Measurements from ENCODE around the gene DGCR6L. TPM values are rescaled to one million over a fixed set of nuclear protein-coding genes. Genes with fewer than 3 reads are reported as not detected.
"Not testable (repeated sequence)": the region's sequence is repeated elsewhere in the genome, so short reads cannot be mapped to it uniquely, and the experiment has no call there.

DGCR6L gene
- total and polyA plus RNA-seq, 2 experiments from 2014 or later: 84.6 to 111 TPM

- H3K4me1 ChIP-seq (ENCODE audit: insufficient read depth): no peaks in the 10 kb centered on the region
- no peaks in the 10 kb centered on the region for H3F3A ChIP-seq (ENCODE audit: insufficient read depth)
- no peaks in the 10 kb centered on the region for H3K9me3 ChIP-seq (ENCODE audit: low read depth)
- no peak overlapping the region for H3K27ac ChIP-seq
- in situ Hi-C loops (cut with MboI): loop anchor here (5.0 to 25.0 kb wide), 2 partner anchors 127 to 297 kb away; no protein-coding TSS in a partner anchor
- no peaks in the 10 kb centered on the region for H3K9me2 ChIP-seq (ENCODE audit: insufficient read depth)
- H3K79me2 ChIP-seq (ENCODE audit: insufficient read depth): no peaks in the 10 kb centered on the region
- no peaks in the 10 kb centered on the region; the same call in 1 of the 2 replicates for H3K27me3 ChIP-seq (replicated peaks; ENCODE audit: insufficient read depth)
- WGBS, 2 experiments (ENCODE audit: low coverage in 1 of 2, low lambda C conversion rate in 2 of 2, missing lambda C conversion rate in 2 of 2): 47 to 53% methylated on average over 13 of the region's 13 CpGs
- H2AFZ ChIP-seq: no peak overlapping the region
- no peak overlapping the region for H3K4me2 ChIP-seq (ENCODE audit: unreplicated experiment)
- H3K36me3 ChIP-seq (ENCODE audit: low read depth): no peaks in the 10 kb centered on the region
- no peak overlapping the region for H3K9ac ChIP-seq
- TF ChIP-seq EZH2 (IDR thresholded peaks at IDR 0.05; ENCODE audit: insufficient read depth, poor library complexity, severe bottlenecking): no peak
- no peak for TF ChIP-seq EZH2phosphoT487 (IDR thresholded peaks at IDR 0.05; ENCODE audit: insufficient read depth, low read depth)
- no peak overlapping the region for H3K4me3 ChIP-seq
- DNase-seq: no peak
- no peaks in the 10 kb centered on the region for H4K20me1 ChIP-seq (ENCODE audit: insufficient read depth)
These were observed 35.3 kb downstream of the DGCR6L start for GRCh38 chr22:20284471-20285086.

GRCh38 chr22:20283674-20284066 lies 36.2 kb downstream of the DGCR6L start:
- H3K79me2 ChIP-seq (ENCODE audit: insufficient read depth): no peaks in the 10 kb centered on the region
- H4K20me1 ChIP-seq (ENCODE audit: insufficient read depth): no peaks in the 10 kb centered on the region
- no peaks in the 10 kb centered on the region for H3F3A ChIP-seq (ENCODE audit: insufficient read depth)
- TF ChIP-seq EZH2 (IDR thresholded peaks at IDR 0.05; ENCODE audit: insufficient read depth, poor library complexity, severe bottlenecking) (no peak), EZH2phosphoT487 (IDR thresholded peaks at IDR 0.05; ENCODE audit: insufficient read depth, low read depth) (no peak)
- no peak for DNase-seq
- no peaks in the 10 kb centered on the region for H3K36me3 ChIP-seq (ENCODE audit: low read depth)
- H3K9ac ChIP-seq: no peak overlapping the region
- no peaks in the 10 kb centered on the region for H3K9me3 ChIP-seq (ENCODE audit: low read depth)
- WGBS, 2 experiments (ENCODE audit: low coverage in 1 of 2, low lambda C conversion rate in 2 of 2, missing lambda C conversion rate in 2 of 2): 49 to 58% methylated on average over 5 of the region's 5 CpGs
- H2AFZ ChIP-seq: no peak overlapping the region
- H3K27ac ChIP-seq: no peak overlapping the region
- H3K27me3 ChIP-seq (replicated peaks; ENCODE audit: insufficient read depth): no peaks in the 10 kb centered on the region
- in situ Hi-C loops (cut with MboI): loop anchor here (5.0 to 25.0 kb wide), 2 partner anchors 126 to 296 kb away; no protein-coding TSS in a partner anchor
- H3K4me1 ChIP-seq (ENCODE audit: insufficient read depth): no peaks in the 10 kb centered on the region
- H3K4me2 ChIP-seq (ENCODE audit: unreplicated experiment): no peak overlapping the region
- H3K4me3 ChIP-seq: no peak overlapping the region
- H3K9me2 ChIP-seq (ENCODE audit: insufficient read depth): no peaks in the 10 kb centered on the region

GRCh38 chr22:20282901-20283673 lies 36.8 kb downstream of the DGCR6L start:
- DNase-seq: no peak
- Histone ChIP-seq H3K4me2 (ENCODE audit: unreplicated experiment) (no peak overlapping the region), H3K27ac (no peak overlapping the region), H3K27me3 (replicated peaks; ENCODE audit: insufficient read depth) (no peaks in the 10 kb centered on the region), H3K36me3 (ENCODE audit: low read depth) (no peaks in the 10 kb centered on the region), H3F3A (ENCODE audit: insufficient read depth) (no peaks in the 10 kb centered on the region), H4K20me1 (ENCODE audit: insufficient read depth) (no peaks in the 10 kb centered on the region), H3K9ac (no peak overlapping the region), H3K9me3 (ENCODE audit: low read depth) (no peaks in the 10 kb centered on the region), H3K9me2 (ENCODE audit: insufficient read depth) (no peaks in the 10 kb centered on the region), H2AFZ (no peak overlapping the region), H3K79me2 (ENCODE audit: insufficient read depth) (no peaks in the 10 kb centered on the region), H3K4me3 (no peak overlapping the region), H3K4me1 (ENCODE audit: insufficient read depth) (no peaks in the 10 kb centered on the region)
- in situ Hi-C loops (cut with MboI): loop anchor here (5.0 to 25.0 kb wide), 2 partner anchors 126 to 296 kb away; no protein-coding TSS in a partner anchor
- WGBS, 2 experiments (ENCODE audit: low coverage in 1 of 2, low lambda C conversion rate in 2 of 2, missing lambda C conversion rate in 2 of 2): 61 to 72% methylated on average over 12 to 15 of the region's 15 CpGs
- TF ChIP-seq EZH2 (IDR thresholded peaks at IDR 0.05; ENCODE audit: insufficient read depth, poor library complexity, severe bottlenecking) (no peak), EZH2phosphoT487 (IDR thresholded peaks at IDR 0.05; ENCODE audit: insufficient read depth, low read depth) (no peak)

GRCh38 chr22:20281891-20282290 lies 38.0 kb downstream of the DGCR6L start:
- in situ Hi-C loops (cut with MboI): loop anchor here (5.0 to 25.0 kb wide), 2 partner anchors 125 to 295 kb away; no protein-coding TSS in a partner anchor
- Histone ChIP-seq H2AFZ (no peak overlapping the region), H4K20me1 (ENCODE audit: insufficient read depth) (no peaks in the 10 kb centered on the region), H3K4me3 (no peak overlapping the region), H3K4me1 (ENCODE audit: insufficient read depth) (no peaks in the 10 kb centered on the region), H3K9me2 (ENCODE audit: insufficient read depth) (no peaks in the 10 kb centered on the region), H3K9ac (no peak overlapping the region), H3K79me2 (ENCODE audit: insufficient read depth) (no peaks in the 10 kb centered on the region), H3K27ac (no peak overlapping the region), H3K4me2 (ENCODE audit: unreplicated experiment) (no peak overlapping the region), H3K36me3 (ENCODE audit: low read depth) (no peaks in the 10 kb centered on the region), H3K9me3 (ENCODE audit: low read depth) (no peaks in the 10 kb centered on the region), H3K27me3 (replicated peaks; ENCODE audit: insufficient read depth) (no peaks in the 10 kb centered on the region), H3F3A (ENCODE audit: insufficient read depth) (no peaks in the 10 kb centered on the region)
- DNase-seq: no peak
- TF ChIP-seq EZH2 (IDR thresholded peaks at IDR 0.05; ENCODE audit: insufficient read depth, poor library complexity, severe bottlenecking) (no peak), EZH2phosphoT487 (IDR thresholded peaks at IDR 0.05; ENCODE audit: insufficient read depth, low read depth) (no peak)
- WGBS, 2 experiments (ENCODE audit: low coverage in 1 of 2, low lambda C conversion rate in 2 of 2, missing lambda C conversion rate in 2 of 2): 54 to 58% methylated on average over 12 of the region's 12 CpGs

GRCh38 chr22:20281473-20281872 lies 38.4 kb downstream of the DGCR6L start:
- H3K4me3 ChIP-seq; H3K79me2 ChIP-seq (ENCODE audit: insufficient read depth); H3K9me2 ChIP-seq (ENCODE audit: insufficient read depth); DNase-seq; H2AFZ ChIP-seq; H3K27me3 ChIP-seq (replicated peaks; ENCODE audit: insufficient read depth); H3K36me3 ChIP-seq (ENCODE audit: low read depth); H3K27ac ChIP-seq; H3K9me3 ChIP-seq (ENCODE audit: low read depth); H3K4me2 ChIP-seq (ENCODE audit: unreplicated experiment); H4K20me1 ChIP-seq (ENCODE audit: insufficient read depth); H3F3A ChIP-seq (ENCODE audit: insufficient read depth); H3K4me1 ChIP-seq (ENCODE audit: insufficient read depth); H3K9ac ChIP-seq: not testable (repeated sequence)
- in situ Hi-C loops (cut with MboI): loop anchor here (5.0 to 25.0 kb wide), 2 partner anchors 124 to 294 kb away; no protein-coding TSS in a partner anchor
- whole genome bisulfite sequencing, 2 experiments (ENCODE audit: low coverage in 1 of 2, low lambda C conversion rate in 2 of 2, missing lambda C conversion rate in 2 of 2): 47 to 67% methylated on average over 4 to 9 of the region's 9 CpGs
